ENCODE results near the gene CNTNAP3. TPM values are rescaled to one million over a fixed set of nuclear protein-coding genes. Genes with fewer than 3 reads are reported as not detected.
"Not testable (repeated sequence)": the region's sequence is repeated elsewhere in the genome, so short reads cannot be mapped to it uniquely, and the experiment has no call there.

Gene CNTNAP3
- total and polyA plus RNA-seq, 3 experiments from 2014 or later: not detected

GRCh38 chr9:39041774-39042173 lies 246.2 kb downstream of the CNTNAP3 start:
- H3K4me1 ChIP-seq (ENCODE audit: insufficient read depth, low read length); H3K9me3 ChIP-seq (ENCODE audit: low read length); H3K4me1 Mint-ChIP-seq; H3K36me3 Mint-ChIP-seq; POLR2A ChIA-PET; H3K27me3 Mint-ChIP-seq; DNase-seq; H3K4me3 Mint-ChIP-seq; H3K4me3 ChIP-seq (ENCODE audit: low read length); H3K9me3 Mint-ChIP-seq; H3K27me3 ChIP-seq (ENCODE audit: insufficient read depth, low read length, poor library complexity, severe bottlenecking); CTCF ChIA-PET; H3K36me3 ChIP-seq (ENCODE audit: insufficient read depth, low read length); H3K27ac Mint-ChIP-seq; H3K27ac ChIP-seq (ENCODE audit: low read depth, low read length): not testable (repeated sequence)

GRCh38 chr9:39039148-39039547 lies 248.8 kb downstream of the CNTNAP3 start:
- H3K4me1 ChIP-seq (ENCODE audit: insufficient read depth, low read length); H3K27me3 Mint-ChIP-seq; H3K9me3 ChIP-seq (ENCODE audit: low read length); CTCF ChIA-PET; H3K27ac Mint-ChIP-seq; H3K27me3 ChIP-seq (ENCODE audit: insufficient read depth, low read length, poor library complexity, severe bottlenecking); H3K27ac ChIP-seq (ENCODE audit: low read depth, low read length); H3K36me3 ChIP-seq (ENCODE audit: insufficient read depth, low read length); H3K4me1 Mint-ChIP-seq; H3K4me3 Mint-ChIP-seq; POLR2A ChIA-PET; H3K9me3 Mint-ChIP-seq; H3K36me3 Mint-ChIP-seq; DNase-seq; H3K4me3 ChIP-seq (ENCODE audit: low read length): not testable (repeated sequence)

- H3K4me1 ChIP-seq (ENCODE audit: insufficient read depth, low read length); H3K36me3 ChIP-seq (ENCODE audit: insufficient read depth, low read length); H3K4me3 Mint-ChIP-seq; DNase-seq; H3K27ac Mint-ChIP-seq; H3K27me3 ChIP-seq (ENCODE audit: insufficient read depth, low read length, poor library complexity, severe bottlenecking); H3K27me3 Mint-ChIP-seq; H3K9me3 Mint-ChIP-seq; H3K9me3 ChIP-seq (ENCODE audit: low read length); H3K4me1 Mint-ChIP-seq; CTCF ChIA-PET; H3K4me3 ChIP-seq (ENCODE audit: low read length); H3K27ac ChIP-seq (ENCODE audit: low read depth, low read length); H3K36me3 Mint-ChIP-seq; POLR2A ChIA-PET: not testable (repeated sequence)
Measured at GRCh38 chr9:39038221-39038620, 249.7 kb downstream of the CNTNAP3 start.

- DNase-seq; H3K4me3 ChIP-seq (ENCODE audit: low read length); CTCF ChIA-PET; H3K27ac ChIP-seq (ENCODE audit: low read depth, low read length); H3K4me1 Mint-ChIP-seq; H3K4me3 Mint-ChIP-seq; H3K4me1 ChIP-seq (ENCODE audit: insufficient read depth, low read length); H3K27me3 Mint-ChIP-seq; H3K9me3 Mint-ChIP-seq; H3K36me3 Mint-ChIP-seq; H3K27ac Mint-ChIP-seq; H3K9me3 ChIP-seq (ENCODE audit: low read length); H3K36me3 ChIP-seq (ENCODE audit: insufficient read depth, low read length); H3K27me3 ChIP-seq (ENCODE audit: insufficient read depth, low read length, poor library complexity, severe bottlenecking): not testable (repeated sequence)
- POLR2A ChIA-PET: interaction anchor here (0.7 kb wide), 1 partner anchor 24 kb away, joined by 4 read pairs; no protein-coding TSS in a partner anchor
Measured at GRCh38 chr9:39033849-39034248, 254.1 kb downstream of the CNTNAP3 start.

GRCh38 chr9:39030204-39031019 lies 257.6 kb downstream of the CNTNAP3 start:
- H3K9me3 ChIP-seq (ENCODE audit: low read length); H3K27ac Mint-ChIP-seq; H3K27ac ChIP-seq (ENCODE audit: low read depth, low read length); H3K27me3 ChIP-seq (ENCODE audit: insufficient read depth, low read length, poor library complexity, severe bottlenecking); DNase-seq; POLR2A ChIA-PET; H3K4me1 ChIP-seq (ENCODE audit: insufficient read depth, low read length); H3K4me1 Mint-ChIP-seq; H3K4me3 Mint-ChIP-seq; CTCF ChIA-PET; H3K36me3 ChIP-seq (ENCODE audit: insufficient read depth, low read length); H3K9me3 Mint-ChIP-seq; H3K27me3 Mint-ChIP-seq; H3K36me3 Mint-ChIP-seq; H3K4me3 ChIP-seq (ENCODE audit: low read length): not testable (repeated sequence)

GRCh38 chr9:39028855-39029254 lies 259.1 kb downstream of the CNTNAP3 start:
- not testable (repeated sequence) for H3K27ac Mint-ChIP-seq

GRCh38 chr9:39028168-39028567 lies 259.8 kb downstream of the CNTNAP3 start:
- DNase-seq; H3K27me3 ChIP-seq (ENCODE audit: insufficient read depth, low read length, poor library complexity, severe bottlenecking); H3K27ac Mint-ChIP-seq; H3K9me3 Mint-ChIP-seq; H3K4me3 Mint-ChIP-seq; H3K27ac ChIP-seq (ENCODE audit: low read depth, low read length); H3K4me1 ChIP-seq (ENCODE audit: insufficient read depth, low read length); H3K4me3 ChIP-seq (ENCODE audit: low read length); H3K27me3 Mint-ChIP-seq; POLR2A ChIA-PET; H3K36me3 Mint-ChIP-seq; H3K36me3 ChIP-seq (ENCODE audit: insufficient read depth, low read length); CTCF ChIA-PET; H3K4me1 Mint-ChIP-seq; H3K9me3 ChIP-seq (ENCODE audit: low read length): not testable (repeated sequence)

More at GRCh38 chr9:39028855-39029254, 259.1 kb downstream of the CNTNAP3 start:
- H3K36me3 ChIP-seq (ENCODE audit: insufficient read depth, low read length); POLR2A ChIA-PET; H3K4me1 Mint-ChIP-seq; H3K36me3 Mint-ChIP-seq; H3K4me3 Mint-ChIP-seq; H3K4me1 ChIP-seq (ENCODE audit: insufficient read depth, low read length); H3K4me3 ChIP-seq (ENCODE audit: low read length); H3K27me3 Mint-ChIP-seq; CTCF ChIA-PET; H3K27ac ChIP-seq (ENCODE audit: low read depth, low read length); DNase-seq; H3K9me3 ChIP-seq (ENCODE audit: low read length); H3K9me3 Mint-ChIP-seq; H3K27me3 ChIP-seq (ENCODE audit: insufficient read depth, low read length, poor library complexity, severe bottlenecking): not testable (repeated sequence)

- H3K4me3 Mint-ChIP-seq; CTCF ChIA-PET; H3K36me3 Mint-ChIP-seq; H3K9me3 ChIP-seq (ENCODE audit: low read length); H3K27ac Mint-ChIP-seq; H3K36me3 ChIP-seq (ENCODE audit: insufficient read depth, low read length); H3K4me1 ChIP-seq (ENCODE audit: insufficient read depth, low read length); POLR2A ChIA-PET; H3K4me1 Mint-ChIP-seq; H3K27me3 Mint-ChIP-seq; H3K27me3 ChIP-seq (ENCODE audit: insufficient read depth, low read length, poor library complexity, severe bottlenecking); H3K27ac ChIP-seq (ENCODE audit: low read depth, low read length); H3K4me3 ChIP-seq (ENCODE audit: low read length); DNase-seq; H3K9me3 Mint-ChIP-seq: not testable (repeated sequence)
Measured at GRCh38 chr9:39025911-39026588, 261.9 kb downstream of the CNTNAP3 start.

All from CD8-positive, alpha-beta memory T cell (primary cell).